NB4 (cell line): Measurements from ENCODE around the gene CD96.

ENCODE experiments used
- MYC ChIP-seq: IDR thresholded peaks from 2 replicates; pipeline ENCODE4 v1.6.1; 2011; ENCODE audit warnings: low read depth, low read length
- POLR2A ChIP-seq: IDR thresholded peaks from 2 replicates; pipeline ENCODE4 v1.6.1; 2011; ENCODE audit warnings: mild to moderate bottlenecking; ENCODE audit not compliant: insufficient read length; ENCODE audit errors: extremely low read depth

DNA sequence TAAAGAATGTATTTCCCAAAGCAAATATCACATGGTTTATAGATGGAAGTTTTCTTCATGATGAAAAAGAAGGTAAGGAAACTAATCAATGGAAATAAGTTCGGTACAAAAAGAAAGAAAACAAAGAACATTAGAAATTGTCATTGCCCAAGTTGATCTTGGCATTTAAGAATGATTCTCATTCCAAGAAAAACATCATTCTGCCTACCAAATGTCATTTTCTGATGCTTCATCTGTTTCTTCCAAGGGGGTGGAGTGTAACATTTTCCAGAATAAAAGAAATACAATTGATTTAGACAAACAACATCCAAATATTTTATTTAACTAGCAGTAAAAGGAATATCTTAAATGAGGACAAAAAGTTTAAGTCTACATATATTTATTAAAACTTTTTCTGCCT, 56.1 kb downstream of the CD96 start:
- TF ChIP-seq MYC, result no peak
- TF ChIP-seq POLR2A, result no peak
